OCI-LY1 (cell line): Measurements from ENCODE around the gene APLN.

Experiments used
- H2AFZ ChIP-seq: fragments of 200-600 bp; sonication (generic), shearing (Covaris generic); 2 replicates; pipeline ENCODE4 v1.6.0; 2014; ENCODE audit warnings: antibody characterized with exemption, mild to moderate bottlenecking, low read length
- H3F3A ChIP-seq: fragments of 200-600 bp; sonication (generic), shearing (Covaris generic); 2 replicates; pipeline ENCODE4 v1.6.0; 2014; ENCODE audit warnings: mild to moderate bottlenecking, antibody characterized with exemption, low read length, moderate library complexity; ENCODE audit not compliant: insufficient read depth
- H3K27ac ChIP-seq: fragments of 200-600 bp; sonication (generic); 2 replicates; pipeline ENCODE4 v1.5.1; 2014; ENCODE audit warnings: low read length, mixed run types, mild to moderate bottlenecking, low read depth; ENCODE audit not compliant: poor library complexity, severe bottlenecking
- H3K27me3 ChIP-seq: fragments of 200-600 bp; sonication (generic); 2 replicates; pipeline ENCODE4 v1.6.0; 2014; ENCODE audit warnings: antibody characterized with exemption, mild to moderate bottlenecking, low read length, moderate library complexity; ENCODE audit not compliant: insufficient read depth
- H3K36me3 ChIP-seq: fragments of 200-600 bp; sonication (generic); 2 replicates; pipeline ENCODE4 v1.6.1; 2014; ENCODE audit warnings: mild to moderate bottlenecking, antibody characterized with exemption, low read length, moderate library complexity, mixed read lengths; ENCODE audit not compliant: insufficient read depth
- H3K4me1 ChIP-seq: fragments of 200-600 bp; sonication (generic); 2 replicates; pipeline ENCODE4 v1.5.1; 2014; ENCODE audit warnings: mild to moderate bottlenecking, low read length, moderate library complexity; ENCODE audit not compliant: insufficient read depth, severe bottlenecking
- H3K4me2 ChIP-seq: fragments of 200-600 bp; sonication (generic), shearing (Covaris generic); 2 replicates; pipeline ENCODE4 v1.6.1; 2014; ENCODE audit warnings: low read length
- H3K4me3 ChIP-seq: fragments of 200-600 bp; sonication (generic); 2 replicates; pipeline ENCODE4 v1.5.1; 2014; ENCODE audit warnings: low read length, low read depth, mild to moderate bottlenecking, mixed read lengths; ENCODE audit not compliant: poor library complexity, severe bottlenecking
- H3K79me2 ChIP-seq: fragments of 200-600 bp; shearing (Covaris generic); 2 replicates; pipeline ENCODE4 v1.6.1; 2016; ENCODE audit warnings: mixed run types, low read length, mixed read lengths; ENCODE audit not compliant: insufficient read depth
- H3K9ac ChIP-seq: fragments of 200-600 bp; sonication (generic), shearing (Covaris generic); 2 replicates; pipeline ENCODE4 v1.6.1; 2014; ENCODE audit warnings: mild to moderate bottlenecking, low read length, mixed read lengths
- H3K9me2 ChIP-seq: fragments of 200-600 bp; sonication (generic), shearing (Covaris generic); 2 replicates; pipeline ENCODE4 v1.6.1; 2014; ENCODE audit warnings: low read depth, mild to moderate bottlenecking, low read length, mixed read lengths
- H3K9me3 ChIP-seq: fragments of 200-600 bp; shearing (Covaris generic); 2 replicates; pipeline ENCODE4 v1.6.1; 2014; ENCODE audit warnings: low read length, mixed read lengths
- H4K20me1 ChIP-seq: fragments of 200-600 bp; sonication (generic), shearing (Covaris generic); 2 replicates; pipeline ENCODE4 v1.6.0; 2016; ENCODE audit warnings: mild to moderate bottlenecking, low read length; ENCODE audit not compliant: insufficient read depth
- CTCF ChIP-seq: fragments of 200-600 bp; sonication (generic), shearing (Covaris generic); IDR thresholded peaks from 2 replicates; pipeline ENCODE4 v1.5.1; 2017; ENCODE audit warnings: mild to moderate bottlenecking, antibody characterized with exemption, low read length, moderate library complexity, mixed read lengths
- EZH2 ChIP-seq: fragments of 200-600 bp; sonication (generic), shearing (Covaris generic); IDR thresholded peaks from 2 replicates; pipeline ENCODE4 v1.8.0; 2017; ENCODE audit warnings: borderline replicate concordance, mixed run types, mild to moderate bottlenecking, antibody characterized with exemption, low read length, moderate library complexity, mixed read lengths

APLN gene

GRCh38 chrX:129599996-129600395 is 54.8 kb downstream of the APLN start:
- H3K4me1 ChIP-seq = peaks cover 16% of the 10 kb centered on the region
- H3K27me3 ChIP-seq = no peaks in the 10 kb centered on the region
- H3K4me3 ChIP-seq = no peak overlapping the region
- H3K79me2 ChIP-seq = no peaks in the 10 kb centered on the region
- no peak overlapping the region for H3K9ac ChIP-seq
- H4K20me1 ChIP-seq = no peaks in the 10 kb centered on the region
- H3K27ac ChIP-seq = no peak overlapping the region
- H3K4me2 ChIP-seq = no peak overlapping the region
- H3K9me2 ChIP-seq = no peaks in the 10 kb centered on the region
- H3K36me3 ChIP-seq = no peaks in the 10 kb centered on the region; the same call in 1 of the 2 replicates
- no peak for TF ChIP-seq EZH2
- no peak for TF ChIP-seq CTCF
- no peak overlapping the region for H2AFZ ChIP-seq
- H3K9me3 ChIP-seq = no peaks in the 10 kb centered on the region
- H3F3A ChIP-seq = no peaks in the 10 kb centered on the region

- H3K79me2 ChIP-seq = no peaks in the 10 kb centered on the region
- H3F3A ChIP-seq = no peaks in the 10 kb centered on the region
- H2AFZ ChIP-seq = no peak overlapping the region
- H3K9me2 ChIP-seq = no peaks in the 10 kb centered on the region
- no peaks in the 10 kb centered on the region for H3K9me3 ChIP-seq
- no peaks in the 10 kb centered on the region for H3K27me3 ChIP-seq
- H3K36me3 ChIP-seq = no peaks in the 10 kb centered on the region; the same call in 1 of the 2 replicates
- H3K27ac ChIP-seq = no peak overlapping the region
- TF ChIP-seq CTCF (no peak), EZH2 (no peak)
- H3K4me3 ChIP-seq = no peak overlapping the region
- H3K4me1 ChIP-seq = peaks cover 11% of the 10 kb centered on the region
- H3K4me2 ChIP-seq = no peak overlapping the region
- H4K20me1 ChIP-seq = no peaks in the 10 kb centered on the region
- H3K9ac ChIP-seq = no peak overlapping the region
Observed at GRCh38 chrX:129599499-129599898, 55.3 kb downstream of the APLN start.

- Histone ChIP-seq H3K9me2 (no peaks in the 10 kb centered on the region), H3K4me2 (no peak overlapping the region), H3K27me3 (no peaks in the 10 kb centered on the region), H3F3A (no peaks in the 10 kb centered on the region), H3K27ac (no peak overlapping the region), H2AFZ (no peak overlapping the region), H3K4me1 (no peaks in the 10 kb centered on the region), H4K20me1 (no peaks in the 10 kb centered on the region), H3K79me2 (no peaks in the 10 kb centered on the region), H3K36me3 (no peaks in the 10 kb centered on the region; the same call in 1 of the 2 replicates), H3K4me3 (no peak overlapping the region), H3K9ac (no peak overlapping the region), H3K9me3 (no peaks in the 10 kb centered on the region)
- TF ChIP-seq CTCF (no peak), EZH2 (no peak)
Observed at GRCh38 chrX:129597905-129598304, 56.9 kb downstream of the APLN start.
